ENCODE data around the gene IL1RAPL2.

DNA sequence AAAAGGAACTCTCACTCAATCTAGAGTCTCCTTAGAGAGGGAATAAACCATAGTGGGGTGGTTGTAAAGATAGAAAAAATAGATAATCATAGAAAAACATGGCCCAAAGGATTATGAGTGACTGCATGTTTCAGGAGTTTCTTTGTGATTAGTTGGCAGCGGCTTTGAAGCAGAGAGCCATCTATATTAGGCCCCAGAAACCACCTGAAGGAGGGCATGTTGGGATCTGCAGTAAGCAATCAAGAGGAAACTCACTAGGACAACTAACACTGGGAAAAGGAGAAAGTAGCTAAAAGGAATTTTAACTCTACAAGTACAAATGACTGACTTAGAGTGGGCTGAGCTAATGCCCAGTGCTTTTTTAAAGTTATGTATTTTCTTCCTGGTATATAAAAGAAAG is 987.1 kb downstream of the IL1RAPL2 start:
- TF ChIP-seq KDM1A (IDR thresholded peaks at IDR 0.05; ENCODE audit: borderline replicate concordance, low read length) (no peak), RBBP5 (IDR thresholded peaks at IDR 0.05; ENCODE audit: borderline replicate concordance, low read depth, low read length) (no peak), BRCA1 (IDR thresholded peaks at IDR 0.05; ENCODE audit: low read depth, low read length) (no peak), RFX5 (IDR thresholded peaks at IDR 0.05; ENCODE audit: borderline replicate concordance, low read depth, low read length) (no peak), SP1 (IDR thresholded peaks at IDR 0.05; ENCODE audit: low read depth, low read length) (no peak), ZNF274 (IDR thresholded peaks at IDR 0.05; ENCODE audit: borderline replicate concordance, extremely low read depth, low read length) (no peak), POLR2A (IDR thresholded peaks at IDR 0.05; ENCODE audit: control extremely low read depth in 1 of 2, low read depth in 2 of 2, low read length in 2 of 2) (no peak)
- TF ChIP-seq, protein P1, sequence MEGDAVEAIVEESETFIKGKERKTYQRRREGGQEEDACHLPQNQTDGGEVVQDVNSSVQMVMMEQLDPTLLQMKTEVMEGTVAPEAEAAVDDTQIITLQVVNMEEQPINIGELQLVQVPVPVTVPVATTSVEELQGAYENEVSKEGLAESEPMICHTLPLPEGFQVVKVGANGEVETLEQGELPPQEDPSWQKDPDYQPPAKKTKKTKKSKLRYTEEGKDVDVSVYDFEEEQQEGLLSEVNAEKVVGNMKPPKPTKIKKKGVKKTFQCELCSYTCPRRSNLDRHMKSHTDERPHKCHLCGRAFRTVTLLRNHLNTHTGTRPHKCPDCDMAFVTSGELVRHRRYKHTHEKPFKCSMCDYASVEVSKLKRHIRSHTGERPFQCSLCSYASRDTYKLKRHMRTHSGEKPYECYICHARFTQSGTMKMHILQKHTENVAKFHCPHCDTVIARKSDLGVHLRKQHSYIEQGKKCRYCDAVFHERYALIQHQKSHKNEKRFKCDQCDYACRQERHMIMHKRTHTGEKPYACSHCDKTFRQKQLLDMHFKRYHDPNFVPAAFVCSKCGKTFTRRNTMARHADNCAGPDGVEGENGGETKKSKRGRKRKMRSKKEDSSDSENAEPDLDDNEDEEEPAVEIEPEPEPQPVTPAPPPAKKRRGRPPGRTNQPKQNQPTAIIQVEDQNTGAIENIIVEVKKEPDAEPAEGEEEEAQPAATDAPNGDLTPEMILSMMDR (IDR thresholded peaks at IDR 0.05; ENCODE audit: control extremely low read depth in 1 of 3, insufficient read depth in 1 of 3, low read depth in 1 of 3, low read length in 3 of 3), result no peak
- TF ChIP-seq, protein P2, sequence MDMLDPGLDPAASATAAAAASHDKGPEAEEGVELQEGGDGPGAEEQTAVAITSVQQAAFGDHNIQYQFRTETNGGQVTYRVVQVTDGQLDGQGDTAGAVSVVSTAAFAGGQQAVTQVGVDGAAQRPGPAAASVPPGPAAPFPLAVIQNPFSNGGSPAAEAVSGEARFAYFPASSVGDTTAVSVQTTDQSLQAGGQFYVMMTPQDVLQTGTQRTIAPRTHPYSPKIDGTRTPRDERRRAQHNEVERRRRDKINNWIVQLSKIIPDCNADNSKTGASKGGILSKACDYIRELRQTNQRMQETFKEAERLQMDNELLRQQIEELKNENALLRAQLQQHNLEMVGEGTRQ (IDR thresholded peaks at IDR 0.05; ENCODE audit: low read length), result no peak
- TF ChIP-seq, protein P3, sequence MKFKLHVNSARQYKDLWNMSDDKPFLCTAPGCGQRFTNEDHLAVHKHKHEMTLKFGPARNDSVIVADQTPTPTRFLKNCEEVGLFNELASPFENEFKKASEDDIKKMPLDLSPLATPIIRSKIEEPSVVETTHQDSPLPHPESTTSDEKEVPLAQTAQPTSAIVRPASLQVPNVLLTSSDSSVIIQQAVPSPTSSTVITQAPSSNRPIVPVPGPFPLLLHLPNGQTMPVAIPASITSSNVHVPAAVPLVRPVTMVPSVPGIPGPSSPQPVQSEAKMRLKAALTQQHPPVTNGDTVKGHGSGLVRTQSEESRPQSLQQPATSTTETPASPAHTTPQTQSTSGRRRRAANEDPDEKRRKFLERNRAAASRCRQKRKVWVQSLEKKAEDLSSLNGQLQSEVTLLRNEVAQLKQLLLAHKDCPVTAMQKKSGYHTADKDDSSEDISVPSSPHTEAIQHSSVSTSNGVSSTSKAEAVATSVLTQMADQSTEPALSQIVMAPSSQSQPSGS (IDR thresholded peaks at IDR 0.05; ENCODE audit: low read length), result no peak
- TF ChIP-seq, protein P4, sequence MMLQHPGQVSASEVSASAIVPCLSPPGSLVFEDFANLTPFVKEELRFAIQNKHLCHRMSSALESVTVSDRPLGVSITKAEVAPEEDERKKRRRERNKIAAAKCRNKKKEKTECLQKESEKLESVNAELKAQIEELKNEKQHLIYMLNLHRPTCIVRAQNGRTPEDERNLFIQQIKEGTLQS (IDR thresholded peaks at IDR 0.05; ENCODE audit: insufficient read depth, low read depth, low read length), result no peak

Data from H1 (cell line).